Thoracic aorta endothelial cell (primary cell): ENCODE measurements around the gene MEP1A. TPM values are rescaled to one million over a fixed set of nuclear protein-coding genes. Genes with fewer than 3 reads are reported as not detected.

Experiments
- total RNA-seq: library from RNA; depleted of rRNA; stranded (reverse); fragments of >200 nt; gene quantifications from 2 replicates; pipeline ENCODE4 v1.2.3, GENCODE V29; 2012

Gene MEP1A
- not detected in 2 replicates for total RNA-seq

GRCh38 chr6:46793138-46793537 lies at the start of gene MEP1A:
Gene MEP1A, plus strand, starts transcription at chr6:46793389. Its CDS starts 10 bp downstream, at chr6:46793399.

GRCh38 chr6:46746696-46747095 lies 46.5 kb upstream of the MEP1A start, which contains the start of gene ANKRD66:
Gene ANKRD66, plus strand, starts transcription at chr6:46746933. Its CDS starts 5,016 bp downstream, at chr6:46751949.

Other genes starting within 250 kb of the MEP1A start
- gene CYP39A1, start 140.6 kb upstream of the MEP1A start, total RNA-seq: 0.13 and 0.22 TPM in 2 replicates
- 1.7 and 4.2 TPM in 2 replicates for gene SLC25A27, start 140.4 kb upstream of the MEP1A start, total RNA-seq
- gene TDRD6, start 105.5 kb upstream of the MEP1A start, total RNA-seq: under 0.01 and 0.07 TPM in 2 replicates
- 0.50 TPM in 1 of 2 replicates, not detected in the other for gene PLA2G7, start 58.0 kb upstream of the MEP1A start, total RNA-seq
- gene ANKRD66, start 46.5 kb upstream of the MEP1A start, total RNA-seq: not detected in 2 replicates
- 2.0 and 13.2 TPM in 2 replicates for gene ADGRF5, start 128.5 kb downstream of the MEP1A start, total RNA-seq
- gene ADGRF1, start 248.9 kb downstream of the MEP1A start, total RNA-seq: not detected in 2 replicates